ENCODE results near the gene VKORC1L1.

VKORC1L1 gene

DNA sequence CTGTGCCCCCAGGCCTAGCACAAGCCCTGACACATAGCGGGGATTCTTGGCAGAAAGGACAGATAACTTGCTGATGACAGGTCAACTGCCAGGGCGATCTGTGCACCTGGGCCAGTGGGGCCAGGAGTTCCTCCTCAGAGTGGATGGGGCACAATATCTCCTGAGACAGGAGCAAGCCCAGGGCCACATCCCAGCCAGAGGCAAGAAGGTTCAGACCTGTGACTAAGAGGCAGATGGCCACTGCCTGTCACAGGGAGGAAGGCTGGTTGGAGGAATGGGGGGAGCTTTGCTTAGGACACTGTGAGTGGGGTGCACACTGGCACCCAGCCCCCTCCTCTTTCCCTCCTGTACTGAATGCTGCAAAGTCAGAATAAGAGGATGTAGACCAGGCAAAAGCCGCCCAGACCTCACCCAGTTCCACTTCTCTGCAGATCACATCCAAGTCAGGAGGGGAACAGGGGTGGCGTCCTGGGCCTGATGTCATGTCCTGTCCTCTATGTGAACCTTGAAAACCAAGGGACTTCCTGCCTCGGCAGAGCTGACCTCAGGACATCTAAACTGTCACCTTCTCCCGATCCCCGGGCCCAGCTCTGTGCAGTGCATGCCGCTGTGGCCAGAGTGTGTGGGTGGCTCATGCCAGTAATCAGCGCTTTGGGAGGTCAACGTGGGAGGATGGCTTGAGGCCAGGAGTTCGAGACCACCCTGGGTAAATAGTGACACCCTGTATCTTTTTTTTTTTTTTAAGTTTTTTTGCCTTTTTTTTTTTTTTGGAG is 107.8 kb downstream of the VKORC1L1 start:
- Histone ChIP-seq H3K4me1 (ENCODE audit: low read length) (peaks cover 11% of the 10 kb centered on the region), H3K36me3 (replicated peaks; ENCODE audit: low read depth, low read length) (peaks cover 10% of the 10 kb centered on the region), H3K27me3 (ENCODE audit: low read depth, low read length) (no peaks in the 10 kb centered on the region), H4K20me1 (ENCODE audit: insufficient read depth, low read length) (peaks cover 5% of the 10 kb centered on the region; the same call in 1 of the 2 replicates), H3K9me3 (ENCODE audit: insufficient read depth, low read length) (no peaks in the 10 kb centered on the region), H3K4me3 (ENCODE audit: low read length) (peak overlapping the region; percentile 93), H3K9ac (ENCODE audit: low read length) (peak overlapping the region; percentile 91), H3K4me2 (ENCODE audit: low read length) (peak overlapping the region; percentile 64), H2AFZ (ENCODE audit: low read depth, low read length) (no peak overlapping the region), H3K27ac (ENCODE audit: low read length) (no peak overlapping the region), H3K79me2 (ENCODE audit: low read length) (peaks cover 34% of the 10 kb centered on the region)
- TF ChIP-seq, protein P1, sequence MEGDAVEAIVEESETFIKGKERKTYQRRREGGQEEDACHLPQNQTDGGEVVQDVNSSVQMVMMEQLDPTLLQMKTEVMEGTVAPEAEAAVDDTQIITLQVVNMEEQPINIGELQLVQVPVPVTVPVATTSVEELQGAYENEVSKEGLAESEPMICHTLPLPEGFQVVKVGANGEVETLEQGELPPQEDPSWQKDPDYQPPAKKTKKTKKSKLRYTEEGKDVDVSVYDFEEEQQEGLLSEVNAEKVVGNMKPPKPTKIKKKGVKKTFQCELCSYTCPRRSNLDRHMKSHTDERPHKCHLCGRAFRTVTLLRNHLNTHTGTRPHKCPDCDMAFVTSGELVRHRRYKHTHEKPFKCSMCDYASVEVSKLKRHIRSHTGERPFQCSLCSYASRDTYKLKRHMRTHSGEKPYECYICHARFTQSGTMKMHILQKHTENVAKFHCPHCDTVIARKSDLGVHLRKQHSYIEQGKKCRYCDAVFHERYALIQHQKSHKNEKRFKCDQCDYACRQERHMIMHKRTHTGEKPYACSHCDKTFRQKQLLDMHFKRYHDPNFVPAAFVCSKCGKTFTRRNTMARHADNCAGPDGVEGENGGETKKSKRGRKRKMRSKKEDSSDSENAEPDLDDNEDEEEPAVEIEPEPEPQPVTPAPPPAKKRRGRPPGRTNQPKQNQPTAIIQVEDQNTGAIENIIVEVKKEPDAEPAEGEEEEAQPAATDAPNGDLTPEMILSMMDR (IDR thresholded peaks at IDR 0.05; ENCODE audit: low read depth, low read length): no peak
- no peak for TF ChIP-seq EZH2phosphoT487 (IDR thresholded peaks at IDR 0.05; ENCODE audit: low read depth)

DNA sequence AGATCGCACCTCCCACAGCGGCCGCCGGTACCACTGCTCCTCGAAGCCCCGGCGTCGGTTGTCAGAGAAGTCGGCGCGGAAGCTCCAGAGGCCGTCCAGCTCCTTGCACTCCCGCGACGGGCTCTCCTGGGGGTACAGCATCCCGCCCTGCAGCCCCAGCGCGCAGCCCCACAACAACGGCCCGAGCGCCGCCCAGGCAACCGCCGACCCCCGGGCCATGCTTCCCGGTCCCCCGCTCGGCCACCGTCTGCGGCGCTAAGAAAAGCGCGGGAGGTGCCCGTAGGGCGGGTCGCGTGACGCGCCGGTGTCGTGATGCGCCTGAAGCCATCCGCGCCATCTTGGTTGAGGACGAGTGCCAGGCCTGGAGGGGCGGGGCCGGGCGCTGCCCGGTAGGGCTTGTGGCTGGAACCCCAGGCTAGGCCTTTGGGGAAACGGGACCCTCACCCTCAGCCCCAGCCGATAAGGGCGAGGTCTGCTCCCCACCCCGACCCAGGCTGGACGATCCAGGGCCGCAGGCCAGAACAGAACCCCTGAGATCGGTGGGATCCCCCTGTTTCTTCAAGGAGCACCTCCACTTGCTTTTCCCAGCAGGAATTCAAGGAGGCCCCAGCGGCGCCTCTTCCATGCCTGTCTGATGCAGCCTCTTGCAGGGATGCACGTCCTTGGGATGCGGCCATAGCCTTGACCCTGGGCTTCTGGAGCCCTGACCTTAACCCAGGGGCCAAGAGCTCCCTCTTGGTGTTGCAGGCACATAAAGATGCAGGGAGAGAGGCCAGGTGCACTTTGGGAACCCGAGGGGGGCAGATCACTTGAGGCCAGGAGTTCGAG is 109.3 kb downstream of the VKORC1L1 start, which contains the start of gene GUSB:
Gene GUSB (minus strand): TSS at position 249 of the 828 bp plus-strand sequence. CDS start 30 bp downstream, at position 219.
- Histone ChIP-seq H2AFZ (ENCODE audit: low read depth, low read length) (peak within 1 kb of the TSS; percentile 99), H3K9ac (ENCODE audit: low read length) (peak within 1 kb of the TSS; percentile 91), H4K20me1 (ENCODE audit: insufficient read depth, low read length) (peaks cover 5% of the 10 kb centered on the region; the same call in 1 of the 2 replicates), H3K4me1 (ENCODE audit: low read length) (peaks cover 11% of the 10 kb centered on the region), H3K4me3 (ENCODE audit: low read length) (peak within 1 kb of the TSS; percentile 93), H3K4me2 (ENCODE audit: low read length) (peak within 1 kb of the TSS; percentile 95), H3K36me3 (replicated peaks; ENCODE audit: low read depth, low read length) (peaks cover 6% of the 10 kb centered on the region), H3K27ac (ENCODE audit: low read length) (peak within 1 kb of the TSS; percentile 50), H3K79me2 (ENCODE audit: low read length) (peaks cover 34% of the 10 kb centered on the region), H3K27me3 (ENCODE audit: low read depth, low read length) (no peaks in the 10 kb centered on the region), H3K9me3 (ENCODE audit: insufficient read depth, low read length) (no peaks in the 10 kb centered on the region)
- TF ChIP-seq EZH2phosphoT487 (IDR thresholded peaks at IDR 0.05; ENCODE audit: low read depth): no peak
- TF ChIP-seq, protein P1 (IDR thresholded peaks at IDR 0.05; ENCODE audit: low read depth, low read length): no peak

DNA sequence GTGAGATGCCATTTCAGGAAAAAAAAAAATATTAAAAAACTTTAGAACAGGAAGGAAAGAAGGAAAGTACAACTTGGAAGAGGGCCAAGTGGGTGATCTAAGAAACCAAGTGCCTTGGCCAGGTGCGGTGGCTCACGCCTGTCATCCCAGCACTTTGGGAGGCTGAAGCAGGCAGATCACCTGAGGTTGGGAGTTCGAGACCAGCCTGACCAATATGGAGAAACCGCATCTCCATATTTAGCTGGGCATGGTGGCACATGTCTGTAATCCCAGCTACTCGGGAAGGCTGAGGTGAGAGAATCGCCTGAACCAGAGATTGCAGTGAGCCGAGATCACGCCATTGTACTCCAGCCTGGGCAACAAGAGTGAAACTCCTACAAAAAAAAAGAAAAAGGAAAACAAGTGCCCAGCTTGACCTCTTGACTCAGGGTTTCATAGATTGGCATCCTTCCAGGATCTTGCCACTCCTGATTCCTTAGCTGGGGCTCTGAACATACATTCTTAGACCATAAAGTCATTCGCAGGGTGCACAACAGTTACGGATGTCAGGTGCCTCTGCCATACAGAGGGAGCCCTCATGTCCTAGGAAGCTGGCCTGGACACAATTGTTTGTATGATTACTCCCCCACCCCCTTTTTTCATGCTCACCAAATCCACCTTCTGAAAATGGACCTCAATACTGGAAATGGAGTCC is 111.2 kb downstream of the VKORC1L1 start:
- H3K27me3 ChIP-seq (ENCODE audit: low read depth, low read length): no peaks in the 10 kb centered on the region
- no peaks in the 10 kb centered on the region for H3K9me3 ChIP-seq (ENCODE audit: insufficient read depth, low read length)
- no peak for TF ChIP-seq EZH2phosphoT487 (IDR thresholded peaks at IDR 0.05; ENCODE audit: low read depth)
- TF ChIP-seq, protein P1 (IDR thresholded peaks at IDR 0.05; ENCODE audit: low read depth, low read length): no peak
- peaks cover 11% of the 10 kb centered on the region for H3K4me1 ChIP-seq (ENCODE audit: low read length)
- H3K9ac ChIP-seq (ENCODE audit: low read length): no peak overlapping the region
- no peak overlapping the region for H3K27ac ChIP-seq (ENCODE audit: low read length)
- peaks cover 29% of the 10 kb centered on the region for H3K79me2 ChIP-seq (ENCODE audit: low read length)
- H3K4me3 ChIP-seq (ENCODE audit: low read length): no peak overlapping the region
- H3K36me3 ChIP-seq (replicated peaks; ENCODE audit: low read depth, low read length): peaks cover 6% of the 10 kb centered on the region
- H2AFZ ChIP-seq (ENCODE audit: low read depth, low read length): no peak overlapping the region
- peaks cover 5% of the 10 kb centered on the region; the same call in 1 of the 2 replicates for H4K20me1 ChIP-seq (ENCODE audit: insufficient read depth, low read length)
- no peak overlapping the region for H3K4me2 ChIP-seq (ENCODE audit: low read length)

Data from OCI-LY3 (cell line).